ENCODE data around the gene ARHGAP26.

The ARHGAP26 gene

GRCh38 chr5:142783601-142784341 is 13.6 kb downstream of the ARHGAP26 start:
- DNase-seq (ENCODE audit: low read depth in 1 of 2, low spot score in 1 of 2), result no peak

GRCh38 chr5:142784401-142784955 is 14.3 kb downstream of the ARHGAP26 start:
- DNase-seq (ENCODE audit: low read depth in 1 of 2, low spot score in 1 of 2), result no peak

GRCh38 chr5:142785206-142785605 is 15.0 kb downstream of the ARHGAP26 start:
- DNase-seq (ENCODE audit: low read depth in 1 of 2, low spot score in 1 of 2), result no peak

- no peak for DNase-seq (ENCODE audit: low read depth in 1 of 2, low spot score in 1 of 2)
These were observed 19.0 kb downstream of the ARHGAP26 start for GRCh38 chr5:142789206-142789605.

- no peak for DNase-seq (ENCODE audit: low read depth in 1 of 2, low spot score in 1 of 2)
These were observed 22.1 kb downstream of the ARHGAP26 start for GRCh38 chr5:142792012-142792864.

GRCh38 chr5:142792865-142793232 is 22.7 kb downstream of the ARHGAP26 start:
- no peak for DNase-seq (ENCODE audit: low read depth in 1 of 2, low spot score in 1 of 2)

- DNase-seq (ENCODE audit: low read depth in 1 of 2, low spot score in 1 of 2), result no peak
These were observed 24.4 kb downstream of the ARHGAP26 start for GRCh38 chr5:142794537-142794936.

- DNase-seq (ENCODE audit: low read depth in 1 of 2, low spot score in 1 of 2), result no peak
These were observed 25.1 kb downstream of the ARHGAP26 start for GRCh38 chr5:142795251-142795650.

GRCh38 chr5:142796492-142797109 is 26.4 kb downstream of the ARHGAP26 start:
- DNase-seq (ENCODE audit: low read depth in 1 of 2, low spot score in 1 of 2), result no peak

- DNase-seq (ENCODE audit: low read depth in 1 of 2, low spot score in 1 of 2), result no peak
These were observed 27.2 kb downstream of the ARHGAP26 start for GRCh38 chr5:142797420-142797819.

GRCh38 chr5:142798099-142798770 is 28.1 kb downstream of the ARHGAP26 start:
- no peak for DNase-seq (ENCODE audit: low read depth in 1 of 2, low spot score in 1 of 2)

- DNase-seq (ENCODE audit: low read depth in 1 of 2, low spot score in 1 of 2), result no peak
These were observed 30.8 kb downstream of the ARHGAP26 start for GRCh38 chr5:142800776-142801494.

- no peak for DNase-seq (ENCODE audit: low read depth in 1 of 2, low spot score in 1 of 2)
These were observed 31.3 kb downstream of the ARHGAP26 start for GRCh38 chr5:142801495-142801871.

- no peak for DNase-seq (ENCODE audit: low read depth in 1 of 2, low spot score in 1 of 2)
These were observed 33.4 kb downstream of the ARHGAP26 start for GRCh38 chr5:142803428-142804125.

- DNase-seq (ENCODE audit: low read depth in 1 of 2, low spot score in 1 of 2), result no peak
These were observed 35.2 kb downstream of the ARHGAP26 start for GRCh38 chr5:142805339-142805738.

- DNase-seq (ENCODE audit: low read depth in 1 of 2, low spot score in 1 of 2), result no peak
These were observed 36.7 kb downstream of the ARHGAP26 start for GRCh38 chr5:142806841-142807267.

GRCh38 chr5:142807372-142807911 is 37.3 kb downstream of the ARHGAP26 start:
- no peak for DNase-seq (ENCODE audit: low read depth in 1 of 2, low spot score in 1 of 2)

- DNase-seq (ENCODE audit: low read depth in 1 of 2, low spot score in 1 of 2), result no peak
These were observed 38.9 kb downstream of the ARHGAP26 start for GRCh38 chr5:142808878-142809598.

- DNase-seq (ENCODE audit: low read depth in 1 of 2, low spot score in 1 of 2), result no peak
These were observed 39.9 kb downstream of the ARHGAP26 start for GRCh38 chr5:142810081-142810480.
